MM.1S (cell line): ENCODE measurements around the gene GRAP.
"Not testable (repeated sequence)": the region's sequence is repeated elsewhere in the genome, so short reads cannot be mapped to it uniquely, and the experiment has no call there.

Source experiments
- DNase-seq: peaks from one replicate; pipeline ENCODE4 v3.0.0-alpha.2; 2015
- H2AFZ ChIP-seq: fragments of 300-600 bp; sonication (generic); 2 replicates; pipeline ENCODE4 v1.6.0; 2016; ENCODE audit warnings: antibody characterized with exemption, low read length
- H3F3A ChIP-seq: fragments of 300-600 bp; sonication (generic); 2 replicates; pipeline ENCODE4 v1.6.1; 2016; ENCODE audit warnings: mild to moderate bottlenecking, antibody characterized with exemption, low read length, moderate library complexity, mixed read lengths; ENCODE audit not compliant: insufficient read depth
- H3K27ac ChIP-seq: fragments of 300-600 bp; sonication (generic); 2 replicates; pipeline ENCODE4 v1.5.1; 2016; ENCODE audit warnings: mild to moderate bottlenecking, low read length
- H3K27me3 ChIP-seq: fragments of 300-600 bp; sonication (generic); replicated peaks from 2 replicates; pipeline ENCODE4 v1.6.0; 2016; ENCODE audit warnings: low read length; ENCODE audit not compliant: insufficient read depth
- H3K36me3 ChIP-seq: fragments of 300-600 bp; sonication (generic); replicated peaks from 2 replicates; pipeline ENCODE4 v1.6.1; 2016; ENCODE audit warnings: mild to moderate bottlenecking, low read length, mixed read lengths; ENCODE audit not compliant: insufficient read depth
- H3K4me1 ChIP-seq: fragments of 300-600 bp; sonication (generic); 2 replicates; pipeline ENCODE4 v1.6.1; 2016; ENCODE audit warnings: low read length, mixed read lengths
- H3K4me2 ChIP-seq: fragments of 300-600 bp; sonication (generic); 2 replicates; pipeline ENCODE4 v1.6.0; 2016; ENCODE audit warnings: low read depth, low read length
- H3K4me3 ChIP-seq: fragments of 300-600 bp; sonication (generic); 2 replicates; pipeline ENCODE4 v1.5.1; 2016; ENCODE audit warnings: low read length, mixed read lengths
- H3K79me2 ChIP-seq: fragments of 300-600 bp; sonication (generic); 2 replicates; pipeline ENCODE4 v1.6.1; 2016; ENCODE audit warnings: mixed run types, low read length, mixed read lengths
- H3K9ac ChIP-seq: fragments of 300-600 bp; sonication (generic); 2 replicates; pipeline ENCODE4 v1.6.1; 2016; ENCODE audit warnings: low read length, mixed read lengths
- H3K9me2 ChIP-seq: fragments of 300-600 bp; sonication (generic); replicated peaks from 2 replicates; pipeline ENCODE4 v1.6.1; 2016; ENCODE audit warnings: mild to moderate bottlenecking, low read length, mixed read lengths; ENCODE audit not compliant: insufficient read depth
- H3K9me3 ChIP-seq: fragments of 300-600 bp; sonication (generic); replicated peaks from 2 replicates; pipeline ENCODE4 v1.6.1; 2016; ENCODE audit warnings: mild to moderate bottlenecking, low read length, mixed read lengths; ENCODE audit not compliant: insufficient read depth
- H4K20me1 ChIP-seq: fragments of 300-600 bp; sonication (generic); 2 replicates; pipeline ENCODE4 v1.6.1; 2016; ENCODE audit warnings: mild to moderate bottlenecking, low read length, moderate library complexity, mixed read lengths; ENCODE audit not compliant: insufficient read depth

Gene GRAP

DNA sequence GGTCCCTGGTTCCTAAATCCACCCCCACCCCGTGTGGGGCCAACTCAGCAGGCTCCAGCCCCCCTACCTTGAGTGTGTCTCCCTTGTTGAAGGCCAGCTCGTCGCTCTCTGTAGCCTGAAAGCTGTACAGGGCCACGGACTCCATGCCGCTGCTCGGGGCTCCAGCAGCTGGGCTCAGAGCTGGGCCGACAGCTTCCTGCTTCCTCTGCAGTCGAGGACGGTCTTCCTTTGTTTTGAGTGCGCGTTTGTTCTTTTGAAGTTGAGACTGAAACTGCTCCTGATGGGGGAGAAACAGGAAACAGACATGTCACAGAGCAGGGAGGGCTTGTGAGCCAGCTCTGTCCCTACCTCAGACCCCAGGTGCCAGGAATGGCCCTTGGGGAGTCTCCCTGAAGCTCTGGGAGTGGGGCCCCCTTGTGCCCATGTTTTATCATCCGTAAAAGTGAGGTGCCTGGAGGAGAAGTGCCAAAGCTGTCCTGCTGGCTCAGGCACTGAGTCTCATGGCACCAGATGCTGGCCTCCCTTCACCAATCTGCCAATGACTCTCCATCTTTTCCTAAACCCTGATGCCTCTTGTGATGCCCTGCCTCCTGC, at the start of gene GRAP:
GRAP (minus strand) TSS at position 176 of the 594 bp plus-strand sequence; CDS start at position 145, 31 bp downstream.
- not testable (repeated sequence) for H3K4me3 ChIP-seq, H4K20me1 ChIP-seq, H3K79me2 ChIP-seq, H3K27me3 ChIP-seq, H3K36me3 ChIP-seq, H3K9me3 ChIP-seq, H3K9me2 ChIP-seq, H2AFZ ChIP-seq, H3K27ac ChIP-seq, H3K4me1 ChIP-seq, H3F3A ChIP-seq, DNase-seq, H3K4me2 ChIP-seq, H3K9ac ChIP-seq

DNA sequence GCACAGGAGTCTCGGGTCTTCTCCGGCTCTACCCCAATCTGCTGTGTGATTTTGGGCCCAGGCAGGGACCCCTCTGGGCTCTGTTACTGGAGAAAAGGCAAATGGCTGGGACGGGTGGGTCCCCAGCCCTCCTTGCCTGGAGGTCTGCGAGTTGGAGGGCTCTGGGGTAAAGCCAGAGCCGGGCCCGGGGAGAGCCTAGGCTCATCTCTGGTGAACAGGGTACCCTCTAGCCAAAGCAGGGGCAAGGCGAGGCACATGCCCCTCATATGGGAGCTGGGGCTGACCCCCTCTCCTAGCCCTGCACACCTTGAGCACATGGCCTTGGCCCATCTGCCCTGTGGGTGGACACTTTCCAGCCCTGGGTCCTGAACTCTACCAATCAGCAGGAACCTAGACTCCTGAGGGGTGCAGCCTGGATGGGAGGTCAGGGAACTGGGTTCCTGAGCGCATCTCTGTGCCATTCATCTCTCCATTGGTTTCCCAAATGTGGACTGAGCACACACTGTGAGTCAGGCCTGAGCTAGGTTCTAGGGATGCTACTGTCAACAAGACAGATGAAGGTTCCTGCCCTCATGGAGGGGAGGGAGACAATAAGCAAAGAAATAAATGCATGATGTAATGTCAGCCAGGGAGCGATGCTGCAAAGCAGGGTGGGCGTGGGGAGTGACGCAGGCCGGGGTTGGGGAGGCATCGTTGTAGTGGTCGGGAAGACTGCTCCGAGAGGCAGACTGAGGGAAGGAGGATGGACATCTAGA, 47.1 kb upstream of the GRAP start:
- not testable (repeated sequence) for DNase-seq, H3K27me3 ChIP-seq, H3K9ac ChIP-seq, H3K27ac ChIP-seq, H3K79me2 ChIP-seq, H3F3A ChIP-seq, H2AFZ ChIP-seq, H3K4me2 ChIP-seq, H4K20me1 ChIP-seq, H3K36me3 ChIP-seq, H3K9me2 ChIP-seq, H3K9me3 ChIP-seq, H3K4me3 ChIP-seq, H3K4me1 ChIP-seq

GRCh38 chr17:19092737-19093683, 46.3 kb upstream of the GRAP start:
- not testable (repeated sequence) for H2AFZ ChIP-seq, DNase-seq, H3K9me2 ChIP-seq, H3K27ac ChIP-seq, H3K79me2 ChIP-seq, H3K27me3 ChIP-seq, H3K9ac ChIP-seq, H4K20me1 ChIP-seq, H3K36me3 ChIP-seq, H3K9me3 ChIP-seq, H3K4me1 ChIP-seq, H3K4me3 ChIP-seq, H3K4me2 ChIP-seq, H3F3A ChIP-seq

DNA sequence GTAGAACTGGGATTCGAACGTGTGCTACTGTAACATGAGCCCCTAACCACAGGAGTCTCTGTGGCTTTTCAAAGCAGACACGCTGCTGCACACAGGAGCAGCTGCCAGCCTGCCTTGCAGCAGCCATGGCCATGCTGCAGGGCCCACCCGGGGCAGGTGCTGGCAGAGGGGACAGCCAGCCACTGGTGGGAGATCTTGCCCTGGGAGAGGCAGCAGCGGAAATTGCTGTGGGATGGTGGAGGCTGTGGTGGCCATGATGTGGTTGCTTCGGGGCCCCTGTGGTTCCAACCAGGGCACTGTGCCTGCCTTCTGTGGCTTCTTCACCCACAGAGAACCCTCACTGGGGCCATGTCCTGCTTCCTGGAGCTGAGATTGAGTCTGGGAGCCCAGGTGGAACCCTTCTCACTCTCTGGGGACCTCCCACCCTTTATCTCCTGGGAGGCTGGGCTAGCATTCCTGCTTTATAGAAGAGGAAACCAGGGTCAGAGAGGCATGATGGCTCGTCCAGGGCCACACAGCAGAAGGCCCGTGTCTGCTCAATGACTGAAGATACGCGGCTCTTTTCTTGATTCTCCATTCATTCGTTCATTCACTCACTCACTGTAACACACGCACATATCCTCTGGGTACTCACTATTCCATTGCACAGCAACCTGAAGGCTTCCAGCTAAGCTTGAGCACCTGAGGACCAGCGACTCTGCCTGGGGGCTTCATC, 43.5 kb upstream of the GRAP start:
- H3K4me2 ChIP-seq, H2AFZ ChIP-seq, H3K36me3 ChIP-seq, H3K9ac ChIP-seq, H3F3A ChIP-seq, H3K4me3 ChIP-seq, H3K9me2 ChIP-seq, H3K27ac ChIP-seq, H3K79me2 ChIP-seq, DNase-seq, H3K27me3 ChIP-seq, H3K4me1 ChIP-seq, H4K20me1 ChIP-seq, H3K9me3 ChIP-seq: not testable (repeated sequence)

- H3K4me1 ChIP-seq, H3K4me2 ChIP-seq, H3K4me3 ChIP-seq: not testable (repeated sequence)
Measured at GRCh38 chr17:19088804-19089685, 42.3 kb upstream of the GRAP start.

GRCh38 chr17:19077386-19077785, 30.6 kb upstream of the GRAP start:
- H3K9ac ChIP-seq, H3K9me3 ChIP-seq: not testable (repeated sequence)

More at GRCh38 chr17:19088804-19089685, 42.3 kb upstream of the GRAP start:
- H3K9me3 ChIP-seq, H4K20me1 ChIP-seq, H2AFZ ChIP-seq, H3K27me3 ChIP-seq, H3K27ac ChIP-seq, H3K9ac ChIP-seq, DNase-seq, H3K36me3 ChIP-seq, H3K79me2 ChIP-seq, H3F3A ChIP-seq, H3K9me2 ChIP-seq: not testable (repeated sequence)

More at GRCh38 chr17:19077386-19077785, 30.6 kb upstream of the GRAP start:
- not testable (repeated sequence) for H3K27ac ChIP-seq, H3K27me3 ChIP-seq, DNase-seq, H3K79me2 ChIP-seq, H3K4me1 ChIP-seq, H3K9me2 ChIP-seq, H3K4me3 ChIP-seq, H3F3A ChIP-seq, H3K4me2 ChIP-seq, H3K36me3 ChIP-seq, H2AFZ ChIP-seq, H4K20me1 ChIP-seq
